HG02938 (cell line): ENCODE results near the gene CASS4.
"Not testable (repeated sequence)": the region's sequence is repeated elsewhere in the genome, so short reads cannot be mapped to it uniquely, and the experiment has no call there.

ENCODE experiments used
- ATAC-seq: cut with Tn5 transposase; IDR thresholded peaks from one replicate; pipeline ENCODE4 v1.9.1; 2021; ENCODE audit warnings: mild to moderate bottlenecking, moderate library complexity; ENCODE audit not compliant: unreplicated experiment

CASS4 gene

GRCh38 chr20:56411759-56412472 is at the start of gene CASS4:
Gene CASS4, plus strand, starts transcription at chr20:56412260. Its CDS starts 199 bp downstream, at chr20:56412459.
- ATAC-seq = peak; percentile 82

GRCh38 chr20:56362833-56363413 is 49.1 kb upstream of the CASS4 start:
- no peak for ATAC-seq

- ATAC-seq = no peak
These were observed 48.6 kb upstream of the CASS4 start for GRCh38 chr20:56363491-56363890.

- ATAC-seq = no peak
These were observed 43.5 kb upstream of the CASS4 start for GRCh38 chr20:56368351-56369134.

GRCh38 chr20:56369179-56369578 is 42.9 kb upstream of the CASS4 start:
- no peak for ATAC-seq

- no peak for ATAC-seq
These were observed 40.1 kb upstream of the CASS4 start for GRCh38 chr20:56371977-56372376.

GRCh38 chr20:56372850-56373249 is 39.2 kb upstream of the CASS4 start:
- ATAC-seq = no peak

GRCh38 chr20:56373942-56374341 is 38.1 kb upstream of the CASS4 start:
- peak; percentile 63 for ATAC-seq

- no peak for ATAC-seq
These were observed 35.7 kb upstream of the CASS4 start for GRCh38 chr20:56376331-56376730.

GRCh38 chr20:56378386-56378785 is 33.7 kb upstream of the CASS4 start:
- ATAC-seq = no peak

GRCh38 chr20:56380375-56380774 is 31.7 kb upstream of the CASS4 start:
- ATAC-seq = no peak

GRCh38 chr20:56381501-56381900 is 30.6 kb upstream of the CASS4 start:
- ATAC-seq = no peak

- ATAC-seq = no peak
These were observed 29.4 kb upstream of the CASS4 start for GRCh38 chr20:56382696-56383095.

GRCh38 chr20:56383334-56383733 is 28.7 kb upstream of the CASS4 start:
- no peak for ATAC-seq

- no peak for ATAC-seq
These were observed 26.9 kb upstream of the CASS4 start for GRCh38 chr20:56385130-56385529.

GRCh38 chr20:56386219-56386618 is 25.8 kb upstream of the CASS4 start:
- ATAC-seq = no peak

- ATAC-seq = no peak
These were observed 23.2 kb upstream of the CASS4 start for GRCh38 chr20:56388882-56389281.

- ATAC-seq = no peak
These were observed 22.3 kb upstream of the CASS4 start for GRCh38 chr20:56389807-56390206.

GRCh38 chr20:56390396-56390795 is 21.7 kb upstream of the CASS4 start:
- not testable (repeated sequence) for ATAC-seq

GRCh38 chr20:56391037-56391436 is 21.0 kb upstream of the CASS4 start:
- no peak for ATAC-seq

- no peak for ATAC-seq
These were observed 20.4 kb upstream of the CASS4 start for GRCh38 chr20:56391596-56392131.
